ENCODE data around the gene PDPK1.

The PDPK1 gene

DNA sequence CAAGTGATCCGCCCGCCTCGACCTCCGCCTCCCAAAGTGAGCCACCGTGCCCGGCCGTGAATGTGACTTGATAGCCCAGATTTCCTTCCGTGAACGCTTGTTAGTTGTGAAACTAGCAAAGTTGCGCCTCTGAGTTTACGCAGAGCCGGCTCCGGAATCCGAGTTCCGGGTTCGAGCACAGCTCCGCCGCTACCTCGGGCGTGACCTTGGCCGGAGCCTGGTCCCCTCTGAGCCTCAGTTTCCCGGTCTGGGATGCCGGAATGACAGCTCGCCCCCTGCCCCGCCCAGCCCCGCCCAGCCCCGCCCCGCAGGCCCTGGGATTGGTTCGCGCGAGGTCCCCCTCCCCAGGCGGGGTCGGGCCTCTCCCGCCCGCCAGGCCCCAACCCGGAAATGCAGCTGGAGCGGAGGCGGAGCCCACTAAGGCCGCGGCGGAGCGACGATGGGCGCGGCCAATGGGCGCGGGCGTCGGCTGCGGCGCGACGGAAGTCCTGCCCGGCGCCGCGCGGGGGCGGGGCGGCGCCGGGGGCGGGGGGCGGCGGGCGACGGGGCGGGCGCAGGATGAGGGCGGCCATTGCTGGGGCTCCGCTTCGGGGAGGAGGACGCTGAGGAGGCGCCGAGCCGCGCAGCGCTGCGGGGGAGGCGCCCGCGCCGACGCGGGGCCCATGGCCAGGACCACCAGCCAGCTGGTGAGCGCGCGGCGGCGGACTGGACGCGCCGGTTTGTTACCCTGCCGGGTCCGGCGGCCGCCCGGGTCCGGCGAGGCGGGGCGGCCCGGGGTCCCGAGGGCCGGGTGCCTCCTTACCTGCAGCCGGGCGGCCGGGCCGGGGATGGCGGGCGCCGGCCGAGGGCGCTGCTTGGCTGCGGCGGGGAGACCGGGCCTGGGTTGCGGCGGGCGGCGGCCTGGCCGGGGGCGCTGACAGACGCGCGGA is at the start of gene PDPK1:
Gene PDPK1 (plus strand): TSS at position 571 of the 929 bp plus-strand sequence. CDS start 92 bp downstream, at position 663.
- peak; percentile 83 for DNase-seq

DNA sequence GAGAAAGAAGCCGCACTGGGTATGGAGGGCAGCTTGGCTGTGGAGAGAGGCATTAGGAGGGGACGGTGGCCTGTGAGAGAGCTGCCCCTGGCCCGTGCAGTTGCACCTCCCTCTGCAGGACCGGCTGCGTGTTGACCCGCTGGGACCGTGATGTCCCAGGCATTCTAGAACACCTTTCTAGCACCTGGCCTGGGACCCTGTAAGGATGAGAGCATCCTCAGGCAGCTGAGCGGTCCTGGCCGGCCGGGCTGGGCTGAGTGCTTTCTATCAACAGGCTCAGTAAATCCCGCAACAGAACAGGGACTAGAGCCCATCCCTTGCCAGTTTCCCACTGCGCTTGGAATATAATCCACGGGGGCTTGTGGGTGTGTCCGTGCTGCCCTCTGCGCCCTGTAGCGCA is 48.2 kb upstream of the PDPK1 start:
- DNase-seq: no peak

DNA sequence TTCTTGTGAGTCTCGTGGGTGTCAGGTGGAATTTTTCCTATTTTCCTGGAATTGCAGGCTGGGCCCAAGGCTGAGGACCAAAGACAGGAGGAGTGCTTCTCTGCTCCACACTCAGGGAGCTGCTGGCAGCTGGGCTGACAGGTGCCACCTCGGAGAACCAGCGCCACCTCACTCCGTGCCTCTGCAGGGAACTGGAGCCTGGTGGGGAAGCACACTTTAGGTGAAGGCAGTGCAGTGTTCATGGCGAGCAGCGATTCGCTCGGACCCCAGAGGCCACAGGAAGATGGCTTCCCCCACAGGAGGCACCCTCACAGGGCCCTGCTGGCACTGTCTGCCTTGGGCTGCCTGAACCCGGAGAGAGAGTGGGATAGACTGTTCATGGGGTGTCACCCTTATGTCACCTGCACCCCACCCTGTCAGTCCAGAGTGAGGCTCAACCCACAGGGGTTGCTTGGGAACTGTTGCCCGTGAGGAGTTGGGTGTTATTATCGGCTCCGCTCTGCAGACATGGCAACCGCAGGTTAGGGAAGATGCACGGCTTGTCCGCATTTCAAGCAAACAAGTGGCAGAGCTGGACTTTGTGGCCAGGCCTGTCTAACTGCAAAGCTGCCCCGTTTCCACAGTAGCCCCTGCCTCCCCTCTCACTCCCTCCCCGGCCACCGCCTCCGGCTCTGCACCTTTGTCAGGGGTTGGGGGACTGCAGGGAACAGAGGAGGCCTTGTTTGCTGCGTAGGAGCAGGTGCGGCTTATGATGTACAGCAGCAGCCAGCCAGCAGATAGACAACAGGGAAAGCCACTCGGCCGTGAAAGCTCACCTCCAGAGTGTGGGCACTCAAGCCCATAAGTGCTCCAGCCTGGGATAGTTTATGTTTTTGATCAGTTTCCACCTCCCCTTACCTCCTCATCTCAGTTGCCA is 47.4 kb upstream of the PDPK1 start:
- no peak for DNase-seq

DNA sequence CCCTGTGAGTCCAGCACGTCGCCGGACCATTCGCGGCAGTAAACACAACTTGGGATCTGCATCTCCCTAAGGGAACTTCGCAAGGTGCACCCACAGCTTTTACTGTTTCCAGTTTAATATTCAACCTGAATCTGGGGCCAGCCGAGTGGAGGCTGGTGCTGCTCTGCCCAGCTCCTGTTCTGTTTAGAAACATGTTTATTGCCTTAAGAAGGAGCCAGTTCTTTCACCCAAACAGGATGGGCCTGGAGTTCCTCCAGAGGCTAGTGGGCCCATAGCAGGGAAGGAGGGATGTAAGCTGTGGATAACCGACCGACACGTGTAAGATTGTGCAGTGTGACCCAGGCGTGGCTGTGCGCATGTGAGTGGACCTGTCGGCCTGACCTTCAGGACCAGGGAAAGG is 45.5 kb upstream of the PDPK1 start:
- DNase-seq: no peak

DNA sequence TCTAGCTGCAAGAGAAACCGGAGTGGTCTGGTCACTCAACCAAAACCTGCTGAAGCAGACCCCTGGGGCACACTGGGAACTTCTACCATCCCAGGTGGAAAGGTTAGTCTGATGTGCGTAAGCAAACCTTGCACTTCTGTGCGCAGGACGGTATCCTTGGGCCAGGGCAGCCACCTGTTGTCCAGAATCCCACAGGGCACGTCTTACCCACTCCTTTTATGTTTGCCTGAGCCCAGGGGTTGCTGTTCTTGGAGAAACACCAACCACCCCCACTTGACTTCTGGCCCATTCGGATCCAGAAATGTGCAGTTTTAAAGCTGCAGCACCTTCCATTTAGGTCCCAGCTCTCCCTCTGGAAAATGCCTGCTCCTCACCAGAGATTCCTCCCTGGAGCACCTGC is 44.2 kb upstream of the PDPK1 start:
- DNase-seq: no peak

DNA sequence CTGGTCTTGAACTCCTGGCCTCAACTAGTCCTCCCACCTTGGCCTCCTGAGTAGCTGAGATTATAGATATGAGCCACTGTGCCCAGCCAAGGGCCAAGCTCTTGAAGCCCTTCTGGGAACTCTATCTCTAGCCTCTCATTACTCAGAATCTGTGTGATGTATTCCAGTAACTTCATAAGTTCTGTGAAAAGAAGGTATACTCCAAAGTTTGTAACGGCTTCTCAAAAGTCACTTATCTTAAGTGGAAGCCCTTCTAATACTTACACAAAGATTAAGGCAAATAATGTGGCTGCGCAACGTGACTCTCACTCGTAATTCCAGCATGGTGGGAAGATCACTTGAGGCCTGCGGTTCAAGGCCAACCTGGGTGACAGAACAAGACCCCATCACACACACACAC is 43.2 kb upstream of the PDPK1 start:
- no peak for DNase-seq

DNA sequence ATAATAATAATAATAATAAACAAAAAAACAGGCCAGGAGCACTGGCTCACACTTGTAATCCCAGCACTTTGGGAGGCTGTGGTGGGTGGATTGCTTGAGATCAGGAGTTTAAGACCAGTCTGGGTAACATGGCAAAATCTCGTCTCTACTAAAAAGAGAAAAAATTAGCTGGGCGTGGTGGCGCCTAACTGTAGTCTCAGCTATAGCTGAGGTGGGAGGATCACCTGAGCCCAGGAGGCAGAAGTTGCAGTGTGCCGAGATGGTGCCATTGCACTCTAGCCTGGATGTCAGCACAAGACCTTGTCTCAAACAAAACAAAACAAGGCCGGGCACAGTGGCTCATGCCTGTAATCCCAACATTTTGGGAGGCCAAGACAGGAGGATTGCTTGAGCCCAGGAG is 42.8 kb upstream of the PDPK1 start:
- no peak for DNase-seq

DNA sequence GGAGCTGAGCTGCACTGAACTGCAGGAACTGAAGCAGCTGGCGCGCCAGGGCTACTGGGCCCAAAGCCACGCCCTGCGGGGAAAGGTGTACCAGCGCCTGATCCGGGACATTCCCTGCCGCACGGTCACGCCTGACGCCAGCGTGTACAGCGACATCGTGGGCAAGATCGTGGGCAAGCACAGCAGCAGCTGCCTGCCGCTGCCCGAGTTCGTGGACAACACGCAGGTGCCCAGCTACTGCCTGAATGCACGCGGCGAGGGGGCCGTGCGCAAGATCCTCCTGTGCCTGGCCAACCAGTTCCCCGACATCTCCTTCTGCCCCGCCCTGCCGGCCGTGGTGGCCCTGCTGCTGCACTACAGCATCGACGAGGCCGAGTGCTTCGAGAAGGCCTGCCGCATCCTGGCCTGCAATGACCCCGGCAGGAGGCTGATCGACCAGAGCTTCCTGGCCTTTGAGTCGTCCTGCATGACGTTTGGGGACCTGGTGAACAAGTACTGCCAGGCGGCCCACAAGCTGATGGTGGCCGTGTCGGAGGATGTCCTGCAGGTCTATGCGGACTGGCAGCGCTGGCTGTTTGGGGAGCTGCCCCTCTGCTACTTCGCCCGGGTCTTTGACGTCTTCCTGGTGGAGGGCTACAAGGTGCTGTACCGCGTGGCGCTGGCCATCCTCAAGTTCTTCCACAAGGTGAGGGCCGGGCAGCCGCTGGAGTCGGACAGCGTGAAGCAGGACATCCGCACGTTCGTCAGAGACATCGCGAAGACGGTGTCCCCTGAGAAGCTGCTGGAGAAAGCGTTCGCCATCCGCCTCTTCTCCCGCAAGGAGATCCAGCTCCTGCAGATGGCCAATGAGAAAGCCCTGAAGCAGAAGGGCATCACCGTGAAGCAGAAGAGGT is 41.4 kb upstream of the PDPK1 start:
- DNase-seq: no peak

DNA sequence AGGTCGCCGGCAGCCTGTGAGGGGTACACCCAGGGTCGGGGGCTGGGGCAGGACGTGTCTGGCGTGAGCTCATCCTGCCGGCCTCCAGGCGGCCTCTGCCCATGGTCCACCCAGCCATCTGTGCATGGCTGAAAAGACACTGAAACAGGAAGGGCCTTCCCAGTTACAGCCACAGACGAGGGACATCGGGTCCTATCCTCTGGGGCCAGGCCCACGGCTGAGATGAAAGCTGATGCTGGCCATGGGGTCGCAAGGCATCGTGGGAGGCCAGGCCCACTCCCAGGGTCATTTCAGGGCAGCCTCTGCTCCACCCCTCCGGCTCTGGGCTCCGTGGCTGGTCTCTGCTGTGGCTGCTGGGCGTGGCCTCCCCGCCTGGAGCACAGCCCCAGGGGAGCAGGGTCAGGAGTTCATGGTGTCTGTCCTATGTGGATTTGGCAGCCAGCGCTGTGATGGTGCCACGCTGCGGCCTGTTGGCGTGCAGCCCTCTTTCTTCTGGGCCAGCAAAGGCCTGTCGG is 40.6 kb upstream of the PDPK1 start:
- peak; percentile 18 for DNase-seq

DNA sequence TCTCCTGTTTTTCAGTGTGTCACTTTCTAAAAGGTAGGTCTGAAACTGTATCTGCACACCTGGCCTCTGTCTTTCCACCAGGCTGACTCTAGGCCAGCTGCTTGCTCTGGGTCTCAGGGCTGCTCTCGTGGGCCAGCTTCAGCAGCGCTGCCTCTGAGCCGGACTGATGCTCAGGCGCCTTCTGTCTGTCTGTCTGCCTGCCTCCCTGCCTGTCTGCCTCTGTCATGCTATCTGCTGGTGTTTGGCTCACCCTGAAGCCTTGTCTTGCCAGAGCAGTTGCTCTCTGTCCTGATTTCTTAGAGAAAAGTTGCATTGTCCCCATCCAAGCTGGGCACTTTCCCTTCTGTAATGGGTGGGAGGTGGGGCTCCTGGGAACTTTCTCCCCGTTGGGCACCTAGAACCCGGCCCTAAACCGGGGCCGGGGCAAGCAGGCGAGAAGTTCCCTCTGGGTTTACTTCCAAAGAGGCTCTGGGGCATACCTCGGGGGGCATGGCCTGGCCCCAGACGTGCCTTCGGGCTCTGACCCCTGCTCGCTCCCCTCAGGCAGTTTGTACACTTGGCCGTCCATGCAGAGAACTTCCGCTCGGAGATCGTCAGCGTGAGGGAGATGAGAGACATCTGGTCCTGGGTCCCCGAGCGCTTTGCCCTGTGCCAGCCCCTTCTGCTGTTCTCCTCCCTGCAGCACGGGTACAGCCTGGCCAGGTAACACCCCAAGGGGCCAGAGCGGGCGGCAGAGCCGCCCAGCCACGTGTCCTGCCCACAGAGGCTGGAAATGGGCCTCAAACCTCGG is 39.9 kb upstream of the PDPK1 start:
- peak; percentile 5 for DNase-seq

DNA sequence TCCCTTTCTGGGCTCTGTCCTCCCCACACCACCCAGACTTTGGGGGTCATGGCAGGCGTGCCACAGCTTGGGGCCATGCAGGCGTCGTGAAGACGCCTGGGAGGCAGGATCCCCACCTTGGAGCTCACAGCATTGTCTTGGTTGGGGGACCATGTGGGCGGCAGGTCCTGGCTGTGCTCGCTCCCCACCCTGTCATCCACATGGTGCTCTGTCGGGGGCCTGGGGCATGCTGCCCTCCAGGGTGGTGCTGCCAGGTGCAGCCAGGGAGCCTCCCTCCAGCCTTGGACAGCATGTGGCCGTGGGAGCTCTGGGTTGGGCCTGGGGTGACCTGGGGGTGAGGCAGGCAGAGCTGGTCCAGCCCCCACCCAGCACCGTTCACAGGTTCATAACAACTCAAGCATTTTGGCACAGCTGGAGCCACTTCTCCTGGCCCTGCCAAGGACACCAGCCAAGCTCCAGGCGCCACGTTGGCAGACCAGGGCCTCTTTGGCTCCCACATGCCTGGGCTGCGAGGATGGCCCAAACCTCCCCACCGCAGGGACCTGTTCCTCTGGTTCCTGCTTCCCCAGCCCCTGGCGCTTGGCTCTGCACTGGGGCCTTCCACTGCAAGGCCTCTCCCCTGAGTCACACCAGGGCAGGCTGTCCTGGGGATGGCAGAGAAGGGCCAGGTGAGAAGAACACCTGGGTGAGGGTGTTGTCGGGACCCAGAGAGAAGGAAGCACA is 39.1 kb upstream of the PDPK1 start:
- peak; percentile 69 for DNase-seq

DNA sequence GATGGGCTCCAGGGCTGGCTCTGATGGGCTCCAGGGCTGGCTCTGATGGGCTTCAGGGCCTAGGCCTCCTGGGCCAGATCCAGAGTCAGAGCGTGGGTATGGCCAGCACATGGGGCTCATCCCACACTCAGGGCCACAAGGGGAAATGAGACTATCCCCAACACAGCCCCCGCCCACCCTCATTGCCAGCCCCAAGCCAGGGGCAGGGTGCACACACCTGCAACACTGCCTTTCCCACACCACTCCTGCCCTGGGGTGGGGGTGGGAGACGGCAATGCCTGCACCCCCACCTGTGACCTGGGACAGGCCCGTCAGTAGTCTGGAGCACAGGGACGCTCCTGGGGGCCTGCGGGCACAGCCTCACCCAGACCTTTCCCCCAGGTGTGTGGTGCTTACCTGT is 38.4 kb upstream of the PDPK1 start:
- DNase-seq: no peak

DNA sequence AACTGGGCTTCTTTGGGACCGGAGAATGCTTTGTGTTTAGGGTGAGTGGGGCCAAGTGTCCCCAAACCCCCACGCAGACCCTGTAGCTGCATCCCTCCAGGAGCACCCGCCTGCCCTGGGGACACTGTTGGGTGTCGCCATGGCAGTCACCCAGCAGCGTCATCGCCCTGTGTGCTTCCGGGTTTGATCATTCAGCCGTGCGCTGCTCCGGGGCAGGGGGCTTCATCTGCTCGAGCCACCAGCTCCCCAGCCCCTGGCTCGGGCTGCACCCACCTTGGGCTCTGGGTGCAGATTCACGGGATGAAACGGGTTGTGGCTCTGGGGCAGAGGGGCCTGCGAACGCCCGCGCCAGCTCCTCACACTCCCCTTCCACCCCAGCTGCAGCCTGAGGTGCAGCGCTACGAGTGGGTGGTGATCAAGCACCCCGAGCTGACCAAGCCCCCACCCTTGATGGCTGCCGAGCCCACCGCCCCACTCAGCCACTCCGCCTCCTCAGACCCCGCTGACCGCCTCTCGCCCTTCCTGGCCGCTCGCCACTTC is 37.9 kb upstream of the PDPK1 start:
- no peak for DNase-seq

DNA sequence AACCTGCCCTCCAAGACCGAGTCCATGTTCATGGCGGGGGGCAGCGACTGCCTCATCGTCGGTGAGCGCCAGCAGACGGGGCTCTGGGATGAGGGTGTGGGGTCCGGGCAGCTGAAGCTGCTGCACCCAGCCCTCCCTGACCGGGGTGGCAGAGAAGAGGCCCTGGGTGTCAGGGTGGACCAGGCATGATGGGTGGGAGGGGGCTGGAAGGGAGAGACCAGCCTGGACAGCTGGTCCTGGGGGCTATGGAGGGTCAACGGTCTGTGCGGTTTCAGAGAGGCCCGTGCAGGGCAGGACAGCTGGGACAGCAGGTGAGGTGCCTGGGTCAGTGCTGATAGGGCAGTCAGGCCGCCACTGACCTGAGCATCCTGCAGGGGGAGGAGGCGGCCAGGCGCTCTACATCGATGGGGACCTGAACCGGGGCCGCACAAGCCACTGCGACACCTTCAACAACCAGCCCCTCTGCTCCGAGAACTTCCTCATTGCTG is 37.3 kb upstream of the PDPK1 start:
- DNase-seq: no peak

DNA sequence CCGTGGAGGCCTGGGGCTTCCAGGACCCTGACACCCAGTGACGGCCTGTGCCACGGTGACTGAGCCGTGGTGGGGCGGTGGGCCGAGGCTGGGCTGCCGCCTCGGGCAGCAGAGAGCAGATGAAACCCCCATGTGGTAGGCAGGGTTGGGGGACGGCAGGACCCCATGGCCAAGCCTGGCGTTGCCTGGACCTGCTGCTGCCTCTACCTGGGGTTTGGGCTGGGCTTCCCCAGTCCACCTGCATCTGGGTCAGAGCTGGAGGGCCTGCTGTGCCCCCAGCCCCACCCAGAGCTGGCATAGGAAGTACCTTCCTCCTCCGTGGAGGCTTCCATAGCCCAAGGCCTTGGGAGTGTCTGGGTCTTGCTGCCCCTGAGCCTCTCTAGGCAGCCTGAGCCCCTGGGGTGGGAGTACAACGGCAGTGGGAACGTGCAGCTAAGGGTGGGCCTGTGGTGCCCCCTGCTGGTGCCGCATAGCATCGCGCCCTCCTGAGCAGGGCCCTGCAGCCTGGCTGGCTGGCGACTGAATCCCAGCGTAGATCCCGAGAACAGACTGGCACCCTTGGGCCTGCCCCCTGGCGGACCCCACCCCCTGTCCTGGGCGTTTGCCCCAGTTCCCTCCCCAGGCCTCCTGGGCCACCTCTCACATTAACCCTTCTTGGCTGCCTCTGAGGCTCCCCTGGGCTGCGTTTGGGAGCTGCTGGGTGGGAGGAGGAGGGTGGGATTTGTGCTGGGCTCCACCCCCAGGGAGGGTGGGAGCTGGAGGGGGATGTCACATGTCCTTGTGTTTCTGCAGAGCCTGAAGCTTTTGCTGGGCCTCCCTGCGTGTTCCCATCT is 36.7 kb upstream of the PDPK1 start:
- DNase-seq: peak; percentile 64

DNA sequence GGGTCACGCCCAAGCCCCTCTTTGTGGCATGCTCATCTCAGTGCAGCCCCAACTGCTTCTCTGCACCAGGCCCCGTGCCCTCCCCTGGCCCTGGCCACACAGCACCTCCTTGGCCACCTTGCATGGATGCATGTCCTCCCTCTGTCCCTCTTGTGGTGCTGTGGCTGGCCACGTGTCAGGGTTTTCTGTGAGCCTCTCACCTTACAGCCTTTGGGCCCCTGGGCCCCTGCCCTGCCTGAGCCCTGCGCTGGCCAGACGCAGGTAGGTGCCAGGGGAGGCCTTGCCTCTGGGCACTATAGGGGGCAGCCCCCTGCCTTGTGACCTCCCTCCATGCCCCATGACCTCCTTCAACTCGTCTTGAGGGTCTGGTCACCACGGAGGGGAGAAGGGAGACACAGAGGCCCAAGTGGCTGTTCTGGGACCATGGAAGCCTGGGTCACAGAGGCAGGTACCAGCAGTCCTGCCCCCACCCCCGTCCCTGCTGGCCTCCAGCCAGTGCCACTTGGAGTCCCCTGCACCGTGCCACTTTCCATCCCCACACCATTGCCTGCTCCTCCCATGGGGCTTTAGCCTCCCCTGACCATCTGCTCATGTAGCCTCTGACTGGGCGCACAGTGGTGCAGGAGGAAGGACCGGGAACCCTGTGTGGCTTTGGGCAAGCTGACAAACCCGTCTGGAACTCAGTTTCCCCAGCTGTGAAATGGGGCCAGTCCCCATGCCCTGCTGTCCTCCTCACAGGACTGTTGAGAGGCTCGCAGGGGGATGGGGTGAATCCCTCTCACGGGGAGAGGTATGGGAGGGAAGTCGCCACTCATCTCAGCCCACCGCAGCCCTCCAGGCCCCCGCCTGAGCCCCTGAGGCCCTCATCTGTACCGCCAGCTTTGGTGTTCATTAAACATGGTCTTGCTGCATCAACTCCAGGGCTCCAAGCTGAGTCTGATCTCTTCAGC is 35.6 kb upstream of the PDPK1 start:
- DNase-seq: no peak

DNA sequence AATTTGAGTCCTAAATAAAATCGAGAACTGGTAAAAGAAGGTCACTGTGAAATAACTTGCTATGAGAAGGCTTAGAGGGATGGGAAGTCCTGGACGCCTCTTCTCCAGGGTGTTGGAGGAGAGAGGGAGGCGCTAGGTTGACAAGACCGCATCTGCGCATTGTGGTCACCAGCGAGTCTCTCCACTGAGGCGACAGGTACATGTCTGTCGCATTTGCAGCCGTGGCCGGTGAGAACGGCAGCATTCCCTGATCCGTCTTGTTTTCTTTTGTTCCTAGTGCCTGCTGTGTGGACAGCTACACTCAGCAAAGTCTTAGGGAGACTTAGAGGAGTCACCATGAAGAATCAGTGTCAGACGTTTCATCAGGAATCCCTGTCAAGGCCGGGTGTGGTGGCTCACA is 32.1 kb upstream of the PDPK1 start:
- no peak for DNase-seq

DNA sequence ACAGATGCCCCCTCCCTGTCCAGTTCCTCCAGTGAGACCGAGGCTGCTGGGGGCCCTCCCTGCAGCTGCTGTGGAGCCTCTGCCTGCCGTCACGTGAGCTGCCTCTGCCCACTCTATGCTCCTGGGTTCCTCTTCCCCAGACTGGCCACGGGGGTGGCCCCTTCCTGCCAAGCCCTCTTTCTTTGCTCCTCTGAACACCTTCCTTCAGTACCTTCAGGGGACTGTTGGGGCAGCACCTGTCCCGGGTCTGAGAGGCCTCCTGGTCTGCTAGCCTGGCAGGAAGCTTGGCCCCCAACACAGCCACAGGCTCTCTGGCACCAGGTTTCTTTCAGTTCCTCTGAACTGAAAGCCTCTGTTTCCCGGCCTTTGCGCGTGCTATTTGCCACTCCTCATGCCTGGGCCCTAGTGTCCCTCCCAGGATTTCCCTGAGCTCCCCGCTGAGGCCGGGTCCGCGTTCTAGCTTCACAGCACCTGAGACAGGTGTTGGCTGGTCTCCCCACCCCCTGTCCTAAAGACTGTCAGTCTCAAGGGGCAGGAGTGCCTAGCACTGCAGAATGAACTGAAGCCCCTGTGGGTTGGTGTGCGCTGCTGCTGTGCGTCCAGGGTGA is 30.7 kb upstream of the PDPK1 start:
- no peak for DNase-seq
